Measurements from ENCODE around the gene RALGDS. TPM values are rescaled to one million over a fixed set of nuclear protein-coding genes. Genes with fewer than 3 reads are reported as not detected.
A peak's percentile ranks its signal among the peaks of the same experiment; 100 is the strongest.
"Not testable (repeated sequence)": the region's sequence is repeated elsewhere in the genome, so short reads cannot be mapped to it uniquely, and the experiment has no call there.

The RALGDS gene
- total RNA-seq (2022) (13.7 and 18.2 TPM in 2 replicates), Bru-seq, nascent RNA (percentile 42 among the genes with signal in this experiment), BruChase-seq, experiment 1, labeled RNA remaining after a 6-hour chase (percentile 61 among the genes with signal in this experiment), BruChase-seq, experiment 2, labeled RNA remaining after a 2-hour chase (percentile 60 among the genes with signal in this experiment)
- long read RNA-seq, partial matches to known transcripts, result 1 of 15 reads
- long read RNA-seq, other reads (novel, unspliced or antisense), result 8 of 15 reads

- DNase-seq, result peak; percentile 82
- Mint-ChIP-seq H3K36me3 (ENCODE audit: insufficient read depth, unreplicated experiment) (peaks cover 8% of the 10 kb centered on the region), H3K4me1 (ENCODE audit: low read depth, unreplicated experiment) (peaks cover 14% of the 10 kb centered on the region), H3K4me3 (ENCODE audit: low read depth, unreplicated experiment) (peak within 1 kb of the TSS; percentile 63), H3K27me3 (ENCODE audit: unreplicated experiment) (no peaks in the 10 kb centered on the region), H3K27ac (ENCODE audit: unreplicated experiment) (peak within 1 kb of the TSS; percentile 14), H3K9me3 (ENCODE audit: low read depth, unreplicated experiment) (no peaks in the 10 kb centered on the region)
- no TSS peak for BruUV-seq (replicated peaks)
- CTCF ChIA-PET, result no interaction called here
- intact Hi-C loops (cut with micrococcal nuclease; ENCODE audit: unreplicated experiment), result no loop called here
- no peak for TF ChIP-seq CTCF (IDR thresholded peaks at IDR 0.05; ENCODE audit: unreplicated experiment)
These were observed at the start of gene RALGDS for GRCh38 chr9:133121198-133121914. RALGDS (minus strand) TSS chr9:133121240; CDS start chr9:133121154, 86 bp downstream.

DNA sequence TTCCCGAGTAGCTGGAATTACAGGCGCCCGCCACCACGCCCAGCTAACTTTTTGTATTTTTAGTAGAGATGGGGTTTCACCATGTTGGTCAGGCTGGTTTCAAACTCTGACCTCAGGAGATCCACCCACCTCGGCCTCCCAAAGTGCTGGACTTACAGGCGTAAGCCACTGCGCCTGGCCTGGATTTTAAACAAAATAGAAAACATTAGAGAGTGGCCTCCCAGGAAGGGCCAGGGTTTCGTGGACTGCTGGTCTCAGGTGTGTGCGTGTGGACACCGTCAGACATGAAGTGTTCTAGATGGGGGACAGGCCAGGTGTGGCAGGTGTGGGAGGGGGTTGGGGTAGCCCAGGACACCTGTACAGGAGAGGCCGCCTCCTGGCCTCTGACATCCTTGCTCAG, 49.7 kb upstream of the RALGDS start:
- H3K4me3 Mint-ChIP-seq (ENCODE audit: low read depth, unreplicated experiment), result no peak overlapping the region
- CTCF ChIA-PET, result no interaction called here
- intact Hi-C loops (cut with micrococcal nuclease; ENCODE audit: unreplicated experiment), result no loop called here
- H3K27ac Mint-ChIP-seq (ENCODE audit: unreplicated experiment), result no peak overlapping the region
- no peaks in the 10 kb centered on the region for H3K9me3 Mint-ChIP-seq (ENCODE audit: low read depth, unreplicated experiment)
- TF ChIP-seq CTCF (IDR thresholded peaks at IDR 0.05; ENCODE audit: unreplicated experiment), result no peak
- no peaks in the 10 kb centered on the region for H3K36me3 Mint-ChIP-seq (ENCODE audit: insufficient read depth, unreplicated experiment)
- BruUV-seq (replicated peaks), result no TSS peak
- no peaks in the 10 kb centered on the region for H3K4me1 Mint-ChIP-seq (ENCODE audit: low read depth, unreplicated experiment)
- H3K27me3 Mint-ChIP-seq (ENCODE audit: unreplicated experiment), result peaks cover 27% of the 10 kb centered on the region
- DNase-seq, result no peak

DNA sequence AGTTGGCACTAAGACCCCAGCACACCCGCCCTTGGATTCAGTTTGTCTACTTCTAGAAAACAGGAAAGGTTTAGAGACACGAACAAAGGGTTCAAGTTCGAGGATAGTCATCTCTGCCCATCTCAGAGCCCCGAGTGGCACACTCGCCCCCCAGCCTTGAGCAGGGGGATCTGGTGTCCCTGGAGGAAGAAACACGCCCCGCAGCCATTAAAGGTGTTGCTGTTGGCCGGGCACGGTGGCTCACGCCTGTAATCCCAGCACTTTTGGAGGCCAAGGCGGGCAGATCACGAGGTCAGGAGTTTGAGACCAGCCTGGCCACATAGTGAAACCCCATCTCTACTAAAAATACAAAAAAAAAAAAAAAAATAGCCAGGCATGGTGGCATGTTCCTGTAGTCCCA, 48.6 kb upstream of the RALGDS start:
- H3K27me3 Mint-ChIP-seq (ENCODE audit: unreplicated experiment), result peaks cover 17% of the 10 kb centered on the region
- H3K4me1 Mint-ChIP-seq (ENCODE audit: low read depth, unreplicated experiment); H3K36me3 Mint-ChIP-seq (ENCODE audit: insufficient read depth, unreplicated experiment); DNase-seq; H3K27ac Mint-ChIP-seq (ENCODE audit: unreplicated experiment); H3K9me3 Mint-ChIP-seq (ENCODE audit: low read depth, unreplicated experiment); H3K4me3 Mint-ChIP-seq (ENCODE audit: low read depth, unreplicated experiment); intact Hi-C loops (cut with micrococcal nuclease; ENCODE audit: unreplicated experiment); BruUV-seq (replicated peaks): not testable (repeated sequence)
- CTCF ChIA-PET, result interaction anchor here (0.7 kb wide), 1 partner anchor 200 kb away, joined by 3 read pairs; no protein-coding TSS in a partner anchor

DNA sequence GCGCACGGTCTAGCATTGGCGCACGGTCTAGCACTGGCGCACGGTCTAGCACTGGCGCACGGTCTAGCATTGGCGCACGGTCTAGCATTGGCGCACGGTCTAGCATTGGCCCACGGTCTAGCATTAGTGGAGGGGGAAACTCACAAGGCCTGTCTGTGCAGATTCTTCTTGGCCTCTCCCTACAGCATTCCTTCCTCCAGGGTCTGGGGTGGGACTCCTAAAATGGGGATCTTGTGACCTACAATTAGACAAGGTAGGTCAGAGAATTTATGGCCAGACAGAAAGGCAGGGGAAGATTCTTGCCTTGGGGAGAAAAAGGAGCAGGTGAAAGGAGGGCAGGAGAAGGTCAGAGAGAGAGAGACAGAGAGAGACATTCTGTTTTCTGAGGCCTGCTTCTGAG, 48.1 kb upstream of the RALGDS start:
- TF ChIP-seq CTCF (IDR thresholded peaks at IDR 0.05; ENCODE audit: unreplicated experiment), result no peak
- Mint-ChIP-seq H3K27ac (ENCODE audit: unreplicated experiment) (no peak overlapping the region), H3K4me3 (ENCODE audit: low read depth, unreplicated experiment) (no peak overlapping the region), H3K36me3 (ENCODE audit: insufficient read depth, unreplicated experiment) (no peaks in the 10 kb centered on the region), H3K27me3 (ENCODE audit: unreplicated experiment) (peaks cover 15% of the 10 kb centered on the region), H3K4me1 (ENCODE audit: low read depth, unreplicated experiment) (no peaks in the 10 kb centered on the region), H3K9me3 (ENCODE audit: low read depth, unreplicated experiment) (no peaks in the 10 kb centered on the region)
- DNase-seq, result no peak
- BruUV-seq (replicated peaks), result no TSS peak
- CTCF ChIA-PET, result no interaction called here
- intact Hi-C loops (cut with micrococcal nuclease; ENCODE audit: unreplicated experiment), result no loop called here

GRCh38 chr9:133168432-133168831, 47.4 kb upstream of the RALGDS start:
- Mint-ChIP-seq H3K27me3 (ENCODE audit: unreplicated experiment) (peaks cover 15% of the 10 kb centered on the region), H3K27ac (ENCODE audit: unreplicated experiment) (no peak overlapping the region), H3K4me3 (ENCODE audit: low read depth, unreplicated experiment) (no peak overlapping the region), H3K9me3 (ENCODE audit: low read depth, unreplicated experiment) (no peaks in the 10 kb centered on the region), H3K36me3 (ENCODE audit: insufficient read depth, unreplicated experiment) (no peaks in the 10 kb centered on the region), H3K4me1 (ENCODE audit: low read depth, unreplicated experiment) (no peaks in the 10 kb centered on the region)
- DNase-seq, result no peak
- TF ChIP-seq CTCF (IDR thresholded peaks at IDR 0.05; ENCODE audit: unreplicated experiment), result no peak
- CTCF ChIA-PET, result no interaction called here
- intact Hi-C loops (cut with micrococcal nuclease; ENCODE audit: unreplicated experiment), result no loop called here
- BruUV-seq (replicated peaks), result no TSS peak
